Measurements from ENCODE around the gene GOLIM4.

Gene GOLIM4

GRCh38 chr3:168073842-168074605 lies 21.7 kb downstream of the GOLIM4 start:
- no peak for TF ChIP-seq CTCF (IDR thresholded peaks at IDR 0.05)
- Histone ChIP-seq H3K9ac (no peak overlapping the region), H3K4me3 (ENCODE audit: low read depth, low read length) (no peak overlapping the region), H3K4me2 (ENCODE audit: low read length) (no peak overlapping the region), H3K4me1 (no peaks in the 10 kb centered on the region), H3K9me3 (ENCODE audit: control insufficient read depth, low read length) (no peaks in the 10 kb centered on the region), H3K79me2 (no peaks in the 10 kb centered on the region), H3K27ac (no peak overlapping the region), H3K36me3 (ENCODE audit: control insufficient read depth, insufficient read depth, low read length) (no peaks in the 10 kb centered on the region), H3K27me3 (ENCODE audit: control insufficient read depth, insufficient read depth, low read length) (no peaks in the 10 kb centered on the region), H2AFZ (no peak overlapping the region)

- TF ChIP-seq CTCF (IDR thresholded peaks at IDR 0.05): no peak
- no peaks in the 10 kb centered on the region for H3K4me1 ChIP-seq
- no peak overlapping the region for H3K9ac ChIP-seq
- H3K27me3 ChIP-seq (ENCODE audit: control insufficient read depth, insufficient read depth, low read length): no peaks in the 10 kb centered on the region
- H3K79me2 ChIP-seq: no peaks in the 10 kb centered on the region
- H3K27ac ChIP-seq: no peak overlapping the region
- no peaks in the 10 kb centered on the region for H3K9me3 ChIP-seq (ENCODE audit: control insufficient read depth, low read length)
- no peak overlapping the region for H3K4me2 ChIP-seq (ENCODE audit: low read length)
- no peak overlapping the region for H3K4me3 ChIP-seq (ENCODE audit: low read depth, low read length)
- H2AFZ ChIP-seq: no peak overlapping the region
- no peaks in the 10 kb centered on the region for H3K36me3 ChIP-seq (ENCODE audit: control insufficient read depth, insufficient read depth, low read length)
Measured at GRCh38 chr3:168072323-168072650, 23.4 kb downstream of the GOLIM4 start.

- Histone ChIP-seq H3K9ac (no peak overlapping the region), H3K27ac (no peak overlapping the region), H3K4me1 (no peaks in the 10 kb centered on the region), H3K4me2 (ENCODE audit: low read length) (no peak overlapping the region), H2AFZ (no peak overlapping the region), H3K36me3 (ENCODE audit: control insufficient read depth, insufficient read depth, low read length) (no peaks in the 10 kb centered on the region), H3K27me3 (ENCODE audit: control insufficient read depth, insufficient read depth, low read length) (no peaks in the 10 kb centered on the region), H3K9me3 (ENCODE audit: control insufficient read depth, low read length) (no peaks in the 10 kb centered on the region), H3K4me3 (ENCODE audit: low read depth, low read length) (no peak overlapping the region), H3K79me2 (no peaks in the 10 kb centered on the region)
- TF ChIP-seq CTCF (IDR thresholded peaks at IDR 0.05): no peak
Measured at GRCh38 chr3:168071591-168072322, 24.0 kb downstream of the GOLIM4 start.

- Histone ChIP-seq H2AFZ (no peak overlapping the region), H3K9ac (no peak overlapping the region), H3K4me2 (ENCODE audit: low read length) (no peak overlapping the region), H3K4me3 (ENCODE audit: low read depth, low read length) (no peak overlapping the region), H3K4me1 (no peaks in the 10 kb centered on the region), H3K36me3 (ENCODE audit: control insufficient read depth, insufficient read depth, low read length) (no peaks in the 10 kb centered on the region), H3K27me3 (ENCODE audit: control insufficient read depth, insufficient read depth, low read length) (no peaks in the 10 kb centered on the region), H3K27ac (no peak overlapping the region), H3K79me2 (no peaks in the 10 kb centered on the region), H3K9me3 (ENCODE audit: control insufficient read depth, low read length) (no peaks in the 10 kb centered on the region)
- no peak for TF ChIP-seq CTCF (IDR thresholded peaks at IDR 0.05)
Measured at GRCh38 chr3:168070919-168071318, 24.8 kb downstream of the GOLIM4 start.
